ENCODE results near the gene PTPRN2. TPM values are rescaled to one million over a fixed set of nuclear protein-coding genes. Genes with fewer than 3 reads are reported as not detected.

The PTPRN2 gene
- total and polyA plus RNA-seq, 2 of the 8 experiments (the other 6 are each of a cell fraction or from before 2014, with no cell fraction given), result 2.6 to 4.5 TPM

DNA sequence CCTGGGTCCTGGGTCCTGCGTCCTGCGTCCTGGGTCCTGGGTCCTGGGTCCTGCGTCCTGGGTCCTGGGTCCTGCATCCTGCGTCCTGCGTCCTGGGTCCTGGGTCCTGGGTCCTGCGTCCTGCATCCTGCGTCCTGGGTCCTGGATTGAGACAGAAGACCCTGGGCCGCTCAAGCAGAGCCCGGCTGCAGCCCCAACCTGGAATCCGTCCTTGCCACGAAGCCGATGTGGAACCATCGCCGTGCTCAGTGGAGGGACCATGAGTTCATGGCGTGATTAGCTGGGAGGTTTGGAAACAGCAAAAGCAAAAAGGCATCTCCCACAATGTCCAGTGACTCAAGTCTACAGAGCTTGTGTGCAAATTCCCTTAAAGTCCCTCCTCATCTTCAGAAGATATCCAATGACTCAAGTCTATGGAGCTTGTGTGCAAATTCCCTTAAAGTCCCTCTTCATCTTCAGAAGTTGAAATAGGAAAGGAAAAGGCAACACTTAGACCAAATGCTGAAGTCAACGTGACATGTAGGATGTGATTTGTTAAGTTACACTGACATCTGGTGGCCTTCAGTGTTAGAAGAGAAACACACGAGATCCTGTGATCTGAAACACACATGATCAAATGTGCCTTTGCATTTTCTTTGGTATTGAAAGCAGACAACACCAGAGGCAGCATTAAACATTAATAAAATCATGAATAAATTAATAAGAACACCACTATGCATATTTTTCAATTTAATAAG is 179.9 kb downstream of the PTPRN2 start (continued):
- TF ChIP-seq, protein P1, sequence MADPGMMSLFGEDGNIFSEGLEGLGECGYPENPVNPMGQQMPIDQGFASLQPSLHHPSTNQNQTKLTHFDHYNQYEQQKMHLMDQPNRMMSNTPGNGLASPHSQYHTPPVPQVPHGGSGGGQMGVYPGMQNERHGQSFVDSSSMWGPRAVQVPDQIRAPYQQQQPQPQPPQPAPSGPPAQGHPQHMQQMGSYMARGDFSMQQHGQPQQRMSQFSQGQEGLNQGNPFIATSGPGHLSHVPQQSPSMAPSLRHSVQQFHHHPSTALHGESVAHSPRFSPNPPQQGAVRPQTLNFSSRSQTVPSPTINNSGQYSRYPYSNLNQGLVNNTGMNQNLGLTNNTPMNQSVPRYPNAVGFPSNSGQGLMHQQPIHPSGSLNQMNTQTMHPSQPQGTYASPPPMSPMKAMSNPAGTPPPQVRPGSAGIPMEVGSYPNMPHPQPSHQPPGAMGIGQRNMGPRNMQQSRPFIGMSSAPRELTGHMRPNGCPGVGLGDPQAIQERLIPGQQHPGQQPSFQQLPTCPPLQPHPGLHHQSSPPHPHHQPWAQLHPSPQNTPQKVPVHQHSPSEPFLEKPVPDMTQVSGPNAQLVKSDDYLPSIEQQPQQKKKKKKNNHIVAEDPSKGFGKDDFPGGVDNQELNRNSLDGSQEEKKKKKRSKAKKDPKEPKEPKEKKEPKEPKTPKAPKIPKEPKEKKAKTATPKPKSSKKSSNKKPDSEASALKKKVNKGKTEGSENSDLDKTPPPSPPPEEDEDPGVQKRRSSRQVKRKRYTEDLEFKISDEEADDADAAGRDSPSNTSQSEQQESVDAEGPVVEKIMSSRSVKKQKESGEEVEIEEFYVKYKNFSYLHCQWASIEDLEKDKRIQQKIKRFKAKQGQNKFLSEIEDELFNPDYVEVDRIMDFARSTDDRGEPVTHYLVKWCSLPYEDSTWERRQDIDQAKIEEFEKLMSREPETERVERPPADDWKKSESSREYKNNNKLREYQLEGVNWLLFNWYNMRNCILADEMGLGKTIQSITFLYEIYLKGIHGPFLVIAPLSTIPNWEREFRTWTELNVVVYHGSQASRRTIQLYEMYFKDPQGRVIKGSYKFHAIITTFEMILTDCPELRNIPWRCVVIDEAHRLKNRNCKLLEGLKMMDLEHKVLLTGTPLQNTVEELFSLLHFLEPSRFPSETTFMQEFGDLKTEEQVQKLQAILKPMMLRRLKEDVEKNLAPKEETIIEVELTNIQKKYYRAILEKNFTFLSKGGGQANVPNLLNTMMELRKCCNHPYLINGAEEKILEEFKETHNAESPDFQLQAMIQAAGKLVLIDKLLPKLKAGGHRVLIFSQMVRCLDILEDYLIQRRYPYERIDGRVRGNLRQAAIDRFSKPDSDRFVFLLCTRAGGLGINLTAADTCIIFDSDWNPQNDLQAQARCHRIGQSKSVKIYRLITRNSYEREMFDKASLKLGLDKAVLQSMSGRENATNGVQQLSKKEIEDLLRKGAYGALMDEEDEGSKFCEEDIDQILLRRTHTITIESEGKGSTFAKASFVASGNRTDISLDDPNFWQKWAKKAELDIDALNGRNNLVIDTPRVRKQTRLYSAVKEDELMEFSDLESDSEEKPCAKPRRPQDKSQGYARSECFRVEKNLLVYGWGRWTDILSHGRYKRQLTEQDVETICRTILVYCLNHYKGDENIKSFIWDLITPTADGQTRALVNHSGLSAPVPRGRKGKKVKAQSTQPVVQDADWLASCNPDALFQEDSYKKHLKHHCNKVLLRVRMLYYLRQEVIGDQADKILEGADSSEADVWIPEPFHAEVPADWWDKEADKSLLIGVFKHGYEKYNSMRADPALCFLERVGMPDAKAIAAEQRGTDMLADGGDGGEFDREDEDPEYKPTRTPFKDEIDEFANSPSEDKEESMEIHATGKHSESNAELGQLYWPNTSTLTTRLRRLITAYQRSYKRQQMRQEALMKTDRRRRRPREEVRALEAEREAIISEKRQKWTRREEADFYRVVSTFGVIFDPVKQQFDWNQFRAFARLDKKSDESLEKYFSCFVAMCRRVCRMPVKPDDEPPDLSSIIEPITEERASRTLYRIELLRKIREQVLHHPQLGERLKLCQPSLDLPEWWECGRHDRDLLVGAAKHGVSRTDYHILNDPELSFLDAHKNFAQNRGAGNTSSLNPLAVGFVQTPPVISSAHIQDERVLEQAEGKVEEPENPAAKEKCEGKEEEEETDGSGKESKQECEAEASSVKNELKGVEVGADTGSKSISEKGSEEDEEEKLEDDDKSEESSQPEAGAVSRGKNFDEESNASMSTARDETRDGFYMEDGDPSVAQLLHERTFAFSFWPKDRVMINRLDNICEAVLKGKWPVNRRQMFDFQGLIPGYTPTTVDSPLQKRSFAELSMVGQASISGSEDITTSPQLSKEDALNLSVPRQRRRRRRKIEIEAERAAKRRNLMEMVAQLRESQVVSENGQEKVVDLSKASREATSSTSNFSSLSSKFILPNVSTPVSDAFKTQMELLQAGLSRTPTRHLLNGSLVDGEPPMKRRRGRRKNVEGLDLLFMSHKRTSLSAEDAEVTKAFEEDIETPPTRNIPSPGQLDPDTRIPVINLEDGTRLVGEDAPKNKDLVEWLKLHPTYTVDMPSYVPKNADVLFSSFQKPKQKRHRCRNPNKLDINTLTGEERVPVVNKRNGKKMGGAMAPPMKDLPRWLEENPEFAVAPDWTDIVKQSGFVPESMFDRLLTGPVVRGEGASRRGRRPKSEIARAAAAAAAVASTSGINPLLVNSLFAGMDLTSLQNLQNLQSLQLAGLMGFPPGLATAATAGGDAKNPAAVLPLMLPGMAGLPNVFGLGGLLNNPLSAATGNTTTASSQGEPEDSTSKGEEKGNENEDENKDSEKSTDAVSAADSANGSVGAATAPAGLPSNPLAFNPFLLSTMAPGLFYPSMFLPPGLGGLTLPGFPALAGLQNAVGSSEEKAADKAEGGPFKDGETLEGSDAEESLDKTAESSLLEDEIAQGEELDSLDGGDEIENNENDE (IDR thresholded peaks at IDR 0.05; ENCODE audit: insufficient replicate concordance, low read length), result no peak
- TF ChIP-seq CHD1 (IDR thresholded peaks at IDR 0.05; ENCODE audit: low read depth, low read length), result no peak

Data from H1 (cell line).